Right lobe of liver (tissue), 4 donors: ENCODE data around the gene CAB39.

Experiments
- CTCF ChIP-seq, 4 donors: fragments of 200-600 bp in 3 of 4; fragments of 450-650 bp in 1 of 4; IDR thresholded peaks; one replicate each; pipeline versions ENCODE4 v1.5.1 to v1.8.0; 2016 to 2022; ENCODE audit warnings: antibody characterized with exemption in 4 of 4, mild to moderate bottlenecking in 2 of 4
- POLR2A ChIP-seq: fragments of 450-650 bp; IDR thresholded peaks from one replicate; pipeline ENCODE4 v1.6.1; 2017; ENCODE audit warnings: antibody characterized with exemption, mild to moderate bottlenecking
- donor health status: DM: no; HTN: no; CAD: no.
- donor health status: DM: no; HTN: no; CAD: no.
- donor health status: DM: no; HTN: yes; CAD: no.

DNA sequence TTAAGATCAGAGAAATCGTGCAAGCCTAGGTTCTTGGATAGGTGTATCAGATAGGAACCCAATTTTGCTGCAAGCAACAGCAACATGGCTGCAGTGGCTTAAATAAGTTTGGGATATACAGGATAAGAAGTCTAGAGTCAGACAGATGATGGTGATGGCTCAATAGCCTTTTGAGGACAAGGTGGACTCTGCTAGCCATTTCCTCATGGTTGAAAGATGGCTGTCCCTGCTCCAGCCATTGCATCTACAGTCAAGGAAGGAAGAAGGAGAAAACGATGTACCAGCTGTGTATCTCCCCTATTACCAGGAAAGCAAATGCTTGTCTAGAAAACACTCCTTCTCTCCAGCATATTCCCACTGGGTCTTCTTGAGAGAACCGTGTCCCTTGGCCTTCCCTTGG is 30.1 kb upstream of the CAB39 start:
- TF ChIP-seq CTCF (IDR thresholded peaks at IDR 0.05) (no peak), POLR2A (no peak)
